BJ (cell line): ENCODE data around the gene EYA4. TPM values are rescaled to one million over a fixed set of nuclear protein-coding genes. Genes with fewer than 3 reads are reported as not detected.

Experiments
- CTCF ChIA-PET: fragments of 350-600 bp; formaldehyde crosslinking; extraction: SDS; loops from one replicate; lab custom pipeline; 2021; ENCODE audit warnings: antibody characterized with exemption, inconsistent platforms; lab: Yijun Ruan, JAX
- POLR2A ChIA-PET: fragments of 300-600 bp; sonication (Branson Sonifier 250); formaldehyde crosslinking; extraction: SDS; loops from one replicate; lab custom pipeline; 2021; ENCODE audit warnings: antibody characterized with exemption; lab: Charles Lee
- DNase-seq: peaks from one replicate; pipeline ENCODE4 v3.0.0-alpha.2; 2011; ENCODE audit warnings: low read depth
- H3K27me3 ChIP-seq: 2 replicates; pipeline ENCODE4 v1.6.0; 2011; ENCODE audit warnings: low read length; ENCODE audit not compliant: control insufficient read depth, insufficient read depth
- H3K36me3 ChIP-seq: 2 replicates; pipeline ENCODE4 v1.5.1; 2011; ENCODE audit warnings: low read length; ENCODE audit not compliant: control insufficient read depth, insufficient read depth
- H3K4me3 ChIP-seq: 2 replicates; pipeline ENCODE4 v1.5.1; 2011; ENCODE audit warnings: low read depth, mild to moderate bottlenecking, control low read depth, low read length
- polyA plus RNA-seq: library from polyadenylated mRNA; depleted of rRNA; stranded (reverse); fragments of >200 nt; gene quantifications from 2 replicates; pipeline ENCODE4 v1.2.3, GENCODE V29; 2011
- TF ChIP-seq, protein P1 (sequence below): IDR thresholded peaks from 2 replicates; pipeline ENCODE4 v1.5.1; 2011; ENCODE audit warnings: low read depth, mild to moderate bottlenecking, control low read depth, inconsistent platforms, low read length, moderate library complexity; ENCODE audit not compliant: insufficient read depth

Gene EYA4
- polyA plus RNA-seq, 1 experiment = 0.32 TPM

DNA sequence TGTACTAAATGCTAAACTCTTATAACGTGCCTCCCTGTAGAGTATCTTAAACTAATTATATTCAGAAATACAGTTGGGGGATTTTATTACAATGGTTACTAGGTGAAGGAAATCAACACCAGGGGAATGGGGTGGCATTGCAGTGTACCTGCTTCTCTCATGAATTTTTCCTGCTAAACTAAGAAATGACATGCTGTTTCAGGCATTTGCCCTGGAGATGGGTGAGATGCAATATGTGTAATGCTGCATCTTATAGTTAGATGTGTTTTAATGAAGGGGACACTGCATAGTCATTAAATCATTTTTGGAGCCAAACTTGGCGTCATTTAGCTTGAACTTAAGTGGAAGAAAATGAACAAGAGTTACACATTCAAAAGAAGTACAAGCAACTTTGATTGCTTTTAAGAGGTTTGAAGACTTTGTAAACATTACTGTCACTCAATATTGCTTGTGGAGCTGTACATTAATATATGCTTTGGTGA lies 4.3 kb downstream of the EYA4 start:
- no peak overlapping the region for H3K4me3 ChIP-seq
- TF ChIP-seq, protein P1, sequence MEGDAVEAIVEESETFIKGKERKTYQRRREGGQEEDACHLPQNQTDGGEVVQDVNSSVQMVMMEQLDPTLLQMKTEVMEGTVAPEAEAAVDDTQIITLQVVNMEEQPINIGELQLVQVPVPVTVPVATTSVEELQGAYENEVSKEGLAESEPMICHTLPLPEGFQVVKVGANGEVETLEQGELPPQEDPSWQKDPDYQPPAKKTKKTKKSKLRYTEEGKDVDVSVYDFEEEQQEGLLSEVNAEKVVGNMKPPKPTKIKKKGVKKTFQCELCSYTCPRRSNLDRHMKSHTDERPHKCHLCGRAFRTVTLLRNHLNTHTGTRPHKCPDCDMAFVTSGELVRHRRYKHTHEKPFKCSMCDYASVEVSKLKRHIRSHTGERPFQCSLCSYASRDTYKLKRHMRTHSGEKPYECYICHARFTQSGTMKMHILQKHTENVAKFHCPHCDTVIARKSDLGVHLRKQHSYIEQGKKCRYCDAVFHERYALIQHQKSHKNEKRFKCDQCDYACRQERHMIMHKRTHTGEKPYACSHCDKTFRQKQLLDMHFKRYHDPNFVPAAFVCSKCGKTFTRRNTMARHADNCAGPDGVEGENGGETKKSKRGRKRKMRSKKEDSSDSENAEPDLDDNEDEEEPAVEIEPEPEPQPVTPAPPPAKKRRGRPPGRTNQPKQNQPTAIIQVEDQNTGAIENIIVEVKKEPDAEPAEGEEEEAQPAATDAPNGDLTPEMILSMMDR = no peak
- no peak for DNase-seq
- peaks cover 23% of the 10 kb centered on the region for H3K27me3 ChIP-seq
- ChIA-PET CTCF (no interaction called here), POLR2A (no interaction called here)
- no peaks in the 10 kb centered on the region for H3K36me3 ChIP-seq

- no peak for DNase-seq
- Histone ChIP-seq H3K36me3 (no peaks in the 10 kb centered on the region), H3K27me3 (peaks cover 12% of the 10 kb centered on the region), H3K4me3 (no peak overlapping the region)
- CTCF ChIA-PET = no interaction called here
- TF ChIP-seq, protein P1 = no peak
- POLR2A ChIA-PET = no interaction called here
Observed at GRCh38 chr6:133247581-133247980, 6.4 kb downstream of the EYA4 start.

GRCh38 chr6:133248241-133249001 lies 7.3 kb downstream of the EYA4 start:
- CTCF ChIA-PET = no interaction called here
- no peak for DNase-seq
- Histone ChIP-seq H3K4me3 (no peak overlapping the region), H3K27me3 (peaks cover 3% of the 10 kb centered on the region), H3K36me3 (no peaks in the 10 kb centered on the region)
- POLR2A ChIA-PET = no interaction called here
- TF ChIP-seq, protein P1 = no peak

DNA sequence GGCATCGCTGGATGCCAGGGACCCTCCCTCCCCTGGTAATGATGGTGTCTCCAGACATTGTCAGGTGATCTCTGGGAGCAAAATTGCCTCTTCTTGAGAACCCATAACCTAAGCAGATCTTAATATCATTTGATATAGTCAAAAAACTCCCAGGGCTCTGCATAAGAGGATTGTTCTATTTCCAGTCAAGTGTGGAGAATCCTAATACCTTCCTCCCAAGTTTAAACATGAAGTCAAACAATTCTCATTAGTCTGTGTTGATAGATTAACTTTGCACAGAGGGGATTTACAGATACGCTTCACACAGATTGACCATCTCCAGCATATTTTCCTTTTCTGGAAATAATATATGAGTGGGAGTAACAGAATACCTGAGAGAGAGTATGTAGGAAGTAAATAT lies 10.5 kb downstream of the EYA4 start:
- H3K4me3 ChIP-seq = no peak overlapping the region
- H3K27me3 ChIP-seq = no peaks in the 10 kb centered on the region
- H3K36me3 ChIP-seq = no peaks in the 10 kb centered on the region
- TF ChIP-seq, protein P1 = no peak
- ChIA-PET POLR2A (no interaction called here), CTCF (no interaction called here)
- DNase-seq = no peak

GRCh38 chr6:133254552-133255228 lies 13.5 kb downstream of the EYA4 start:
- Histone ChIP-seq H3K27me3 (no peaks in the 10 kb centered on the region), H3K4me3 (no peak overlapping the region), H3K36me3 (no peaks in the 10 kb centered on the region)
- no peak for DNase-seq
- TF ChIP-seq, protein P1 = no peak
- CTCF ChIA-PET = interaction anchor here (0.6 kb wide), 2 partner anchors 50 to 64 kb away, joined by 3 to 6 read pairs; no protein-coding TSS in a partner anchor
- POLR2A ChIA-PET = no interaction called here
